Measurements from ENCODE around the gene ZNF385B.

The ZNF385B gene

GRCh38 chr2:179818546-179818945 is 42.9 kb downstream of the ZNF385B start:
- no peak for TF ChIP-seq CTCF (IDR thresholded peaks at IDR 0.05; ENCODE audit: low read depth, low read length)
- DNase-seq (ENCODE audit: extremely low read depth, low read depth): no peak

- TF ChIP-seq CTCF (IDR thresholded peaks at IDR 0.05; ENCODE audit: low read depth, low read length): no peak
- no peak for DNase-seq (ENCODE audit: extremely low read depth, low read depth)
These were observed 44.1 kb downstream of the ZNF385B start for GRCh38 chr2:179817181-179817841.

- TF ChIP-seq CTCF (IDR thresholded peaks at IDR 0.05; ENCODE audit: low read depth, low read length): no peak
- no peak for DNase-seq (ENCODE audit: extremely low read depth, low read depth)
These were observed 47.4 kb downstream of the ZNF385B start for GRCh38 chr2:179814050-179814449.

- TF ChIP-seq CTCF (IDR thresholded peaks at IDR 0.05; ENCODE audit: low read depth, low read length): no peak
- DNase-seq (ENCODE audit: extremely low read depth, low read depth): no peak
These were observed 48.9 kb downstream of the ZNF385B start for GRCh38 chr2:179812501-179812900.

GRCh38 chr2:179811042-179811441 is 50.4 kb downstream of the ZNF385B start:
- no peak for TF ChIP-seq CTCF (IDR thresholded peaks at IDR 0.05; ENCODE audit: low read depth, low read length)
- DNase-seq (ENCODE audit: extremely low read depth, low read depth): no peak

DNA sequence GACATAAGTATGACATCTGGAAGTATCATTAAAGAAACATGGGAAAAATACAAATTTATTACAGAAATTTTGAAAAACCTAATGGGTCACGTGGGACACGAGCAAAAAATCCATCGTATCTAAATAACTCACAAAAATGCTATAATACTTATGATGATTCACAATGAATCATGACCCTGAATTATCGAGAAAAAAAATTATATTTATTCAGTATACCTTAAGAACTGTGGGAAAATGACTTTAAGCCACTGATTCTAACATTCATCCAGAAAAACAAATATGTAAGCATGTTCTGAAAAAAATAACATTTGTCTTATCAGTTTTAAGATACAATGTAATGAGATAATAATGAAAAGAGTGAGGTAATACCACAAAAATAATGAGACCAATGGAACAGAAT is 51.8 kb downstream of the ZNF385B start:
- DNase-seq (ENCODE audit: extremely low read depth, low read depth): no peak
- no peak for TF ChIP-seq CTCF (IDR thresholded peaks at IDR 0.05; ENCODE audit: low read depth, low read length)

- no peak for TF ChIP-seq CTCF (IDR thresholded peaks at IDR 0.05; ENCODE audit: low read depth, low read length)
- DNase-seq (ENCODE audit: extremely low read depth, low read depth): no peak
These were observed 56.4 kb downstream of the ZNF385B start for GRCh38 chr2:179805001-179805400.
